Stimulated activated CD8-positive, alpha-beta memory T cell treated with anti-CD3 and anti-CD28 coated beads, Interleukin-4, amount 100 ng/mL, for 4 hours (primary cell): ENCODE data around the gene EXOC6B.
"Not testable (repeated sequence)": the region's sequence is repeated elsewhere in the genome, so short reads cannot be mapped to it uniquely, and the experiment has no call there.

Experiments
- DNase-seq, 2 donors: peaks; one replicate each; pipeline ENCODE4 v3.0.0-alpha.2; 2020; ENCODE audit warnings: low read depth in 2 of 2, low spot score in 1 of 2

Gene EXOC6B

GRCh38 chr2:72555943-72556342, 269.9 kb downstream of the EXOC6B start:
- DNase-seq = no peak

GRCh38 chr2:72555363-72555762, 270.5 kb downstream of the EXOC6B start:
- DNase-seq = not testable (repeated sequence)

- DNase-seq = not testable (repeated sequence)
Measured at GRCh38 chr2:72554910-72555309, 270.9 kb downstream of the EXOC6B start.

- no peak for DNase-seq
Measured at GRCh38 chr2:72554381-72554780, 271.5 kb downstream of the EXOC6B start.

GRCh38 chr2:72548081-72548764, 277.6 kb downstream of the EXOC6B start:
- no peak for DNase-seq

GRCh38 chr2:72545790-72546189, 280.0 kb downstream of the EXOC6B start:
- no peak for DNase-seq

GRCh38 chr2:72544554-72544953, 281.3 kb downstream of the EXOC6B start:
- DNase-seq = no peak

GRCh38 chr2:72543497-72544216, 282.2 kb downstream of the EXOC6B start:
- no peak for DNase-seq

GRCh38 chr2:72539071-72539552, 286.7 kb downstream of the EXOC6B start:
- DNase-seq = no peak

- no peak for DNase-seq
Measured at GRCh38 chr2:72538486-72538885, 287.3 kb downstream of the EXOC6B start.

- not testable (repeated sequence) for DNase-seq
Measured at GRCh38 chr2:72535586-72535985, 290.2 kb downstream of the EXOC6B start.

- no peak for DNase-seq
Measured at GRCh38 chr2:72533765-72534164, 292.1 kb downstream of the EXOC6B start.

- no peak for DNase-seq
Measured at GRCh38 chr2:72527424-72527823, 298.4 kb downstream of the EXOC6B start.

GRCh38 chr2:72526623-72527022, 299.2 kb downstream of the EXOC6B start:
- no peak for DNase-seq

- DNase-seq = no peak
Measured at GRCh38 chr2:72524071-72524470, 301.8 kb downstream of the EXOC6B start.

- no peak for DNase-seq
Measured at GRCh38 chr2:72515696-72516095, 310.1 kb downstream of the EXOC6B start.

- DNase-seq = no peak
Measured at GRCh38 chr2:72513011-72513410, 312.8 kb downstream of the EXOC6B start.

GRCh38 chr2:72512376-72512775, 313.5 kb downstream of the EXOC6B start:
- no peak for DNase-seq

- no peak for DNase-seq
Measured at GRCh38 chr2:72511906-72512305, 313.9 kb downstream of the EXOC6B start.

- DNase-seq = no peak
Measured at GRCh38 chr2:72497763-72498162, 328.1 kb downstream of the EXOC6B start.

GRCh38 chr2:72496479-72496878, 329.4 kb downstream of the EXOC6B start:
- DNase-seq = no peak

- no peak for DNase-seq
Measured at GRCh38 chr2:72494392-72494791, 331.4 kb downstream of the EXOC6B start.

GRCh38 chr2:72484622-72485021, 341.2 kb downstream of the EXOC6B start:
- DNase-seq = not testable (repeated sequence)
